ENCODE results near the gene MADD.

The MADD gene

GRCh38 chr11:47251751-47252150 lies 18.2 kb upstream of the MADD start:
- DNase-seq (ENCODE audit: low read depth), result no peak

DNA sequence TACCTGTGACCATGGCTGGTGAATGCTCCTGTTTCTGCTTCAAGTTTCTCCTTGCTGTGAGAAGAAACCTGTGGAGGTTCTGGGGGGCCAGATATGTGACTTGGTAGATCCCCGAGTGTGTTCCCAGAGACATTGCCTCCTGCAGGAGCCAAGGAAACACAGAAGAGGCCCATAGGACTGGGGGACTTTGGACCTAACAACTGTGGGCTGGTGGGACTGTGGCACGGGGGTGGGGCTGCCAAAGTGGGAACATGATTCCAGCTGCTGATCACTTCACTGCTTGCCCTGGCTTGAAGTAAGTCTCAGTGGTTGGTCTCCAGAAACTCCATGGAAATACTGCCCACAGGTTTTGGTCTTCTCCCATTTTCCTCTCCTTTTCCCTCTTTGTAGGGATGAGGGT lies 16.3 kb upstream of the MADD start:
- DNase-seq (ENCODE audit: low read depth), result no peak

- no peak for DNase-seq (ENCODE audit: low read depth)
Observed at GRCh38 chr11:47254386-47254785, 15.5 kb upstream of the MADD start.

DNA sequence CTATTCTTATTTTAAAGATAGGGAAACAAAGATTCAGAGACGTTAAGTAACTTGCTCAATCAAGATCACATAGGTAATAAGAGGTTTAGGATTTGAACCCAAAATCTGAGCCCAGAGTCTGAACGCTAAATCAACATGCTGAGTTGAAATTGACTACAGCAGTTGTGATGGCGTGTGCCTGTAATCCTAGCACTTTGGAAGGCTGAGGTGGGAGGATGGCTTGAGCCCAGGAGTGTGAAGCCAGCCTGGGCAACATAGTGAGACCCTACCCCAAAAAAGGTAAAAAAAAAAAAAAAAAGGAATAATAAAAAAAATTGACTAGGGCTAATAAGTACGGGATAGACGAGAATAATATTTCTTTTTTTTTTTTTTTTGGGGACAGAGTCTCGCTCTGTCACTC lies 13.6 kb upstream of the MADD start:
- no peak for DNase-seq (ENCODE audit: low read depth)

DNA sequence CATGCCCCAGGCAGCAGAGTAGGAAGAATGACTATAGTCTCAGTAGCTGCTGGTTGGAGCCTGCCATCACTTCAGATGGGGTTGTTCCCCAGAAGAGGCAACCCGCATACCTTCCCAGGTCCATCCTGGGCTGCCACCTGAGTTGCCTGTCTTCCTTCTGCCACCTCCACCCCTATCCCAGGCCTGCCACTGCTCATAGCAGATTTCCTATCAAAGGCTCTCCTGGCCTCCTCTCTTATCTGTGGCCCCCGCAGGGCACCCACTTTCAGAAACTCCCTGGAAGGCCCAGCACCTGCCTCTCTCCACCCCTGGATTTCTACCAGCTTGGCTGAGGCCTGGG lies 12.8 kb upstream of the MADD start:
- no peak for DNase-seq (ENCODE audit: low read depth)

GRCh38 chr11:47257517-47258316 lies 12.2 kb upstream of the MADD start, which contains the start of gene NR1H3:
Gene NR1H3, plus strand, starts transcription at chr11:47257996. Its CDS starts 1,221 bp downstream, at chr11:47259217.
- no peak for DNase-seq (ENCODE audit: low read depth)

DNA sequence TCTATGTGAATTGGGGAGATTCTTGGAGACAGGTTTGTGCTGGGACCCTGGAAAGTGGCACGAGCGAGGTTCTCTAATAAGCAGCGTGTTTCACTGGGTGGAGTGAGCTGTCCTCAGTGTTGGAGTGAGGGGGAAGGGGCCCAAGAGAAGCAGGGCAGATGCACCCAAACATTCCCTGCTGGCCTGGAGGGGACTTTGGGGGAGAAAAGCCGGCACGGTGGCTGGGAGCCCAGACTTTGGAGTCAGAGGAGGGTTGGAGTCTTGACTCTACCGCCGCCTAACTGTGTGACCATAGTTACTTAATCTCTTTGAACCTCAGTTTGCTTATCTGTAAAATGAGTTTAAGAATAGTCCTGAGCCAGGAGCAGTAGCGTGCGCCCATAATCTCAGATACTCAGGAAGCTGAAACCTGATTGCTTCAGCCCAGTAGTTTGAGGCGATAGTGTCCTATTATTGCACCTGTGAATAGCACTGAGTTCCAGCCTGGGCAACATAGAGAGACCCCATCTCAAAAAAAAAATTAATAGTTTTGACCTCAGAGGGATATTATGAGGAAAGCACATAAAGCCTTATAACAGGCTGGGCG lies 11.5 kb upstream of the MADD start:
- DNase-seq (ENCODE audit: low read depth), result no peak

- DNase-seq (ENCODE audit: low read depth), result no peak
Observed at GRCh38 chr11:47259232-47259977, 10.5 kb upstream of the MADD start.

- DNase-seq (ENCODE audit: low read depth), result no peak
Observed at GRCh38 chr11:47260366-47260765, 9.6 kb upstream of the MADD start.

GRCh38 chr11:47261291-47261800 lies 8.6 kb upstream of the MADD start:
- no peak for DNase-seq (ENCODE audit: low read depth)

- no peak for DNase-seq (ENCODE audit: low read depth)
Observed at GRCh38 chr11:47264119-47264518, 5.8 kb upstream of the MADD start.

GRCh38 chr11:47264521-47264920 lies 5.4 kb upstream of the MADD start:
- no peak for DNase-seq (ENCODE audit: low read depth)

GRCh38 chr11:47267876-47268275 lies 2.1 kb upstream of the MADD start:
- no peak for DNase-seq (ENCODE audit: low read depth)

DNA sequence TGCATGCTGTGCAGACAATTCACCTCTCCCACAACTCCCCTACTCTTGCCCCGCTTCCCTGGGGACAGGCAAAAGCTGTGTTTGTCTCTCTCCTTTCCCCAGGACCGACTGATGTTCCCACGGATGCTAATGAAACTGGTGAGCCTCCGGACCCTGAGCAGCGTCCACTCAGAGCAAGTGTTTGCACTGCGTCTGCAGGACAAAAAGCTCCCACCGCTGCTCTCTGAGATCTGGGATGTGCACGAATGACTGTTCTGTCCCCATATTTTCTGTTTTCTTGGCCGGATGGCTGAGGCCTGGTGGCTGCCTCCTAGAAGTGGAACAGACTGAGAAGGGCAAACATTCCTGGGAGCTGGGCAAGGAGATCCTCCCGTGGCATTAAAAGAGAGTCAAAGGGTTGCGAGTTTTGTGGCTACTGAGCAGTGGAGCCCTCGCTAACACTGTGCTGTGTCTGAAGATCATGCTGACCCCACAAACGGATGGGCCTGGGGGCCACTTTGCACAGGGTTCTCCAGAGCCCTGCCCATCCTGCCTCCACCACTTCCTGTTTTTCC lies 1.4 kb upstream of the MADD start:
- DNase-seq (ENCODE audit: low read depth), result no peak

GRCh38 chr11:47269002-47269828 lies 718 bp upstream of the MADD start:
- DNase-seq (ENCODE audit: low read depth), result peak; percentile 77

DNA sequence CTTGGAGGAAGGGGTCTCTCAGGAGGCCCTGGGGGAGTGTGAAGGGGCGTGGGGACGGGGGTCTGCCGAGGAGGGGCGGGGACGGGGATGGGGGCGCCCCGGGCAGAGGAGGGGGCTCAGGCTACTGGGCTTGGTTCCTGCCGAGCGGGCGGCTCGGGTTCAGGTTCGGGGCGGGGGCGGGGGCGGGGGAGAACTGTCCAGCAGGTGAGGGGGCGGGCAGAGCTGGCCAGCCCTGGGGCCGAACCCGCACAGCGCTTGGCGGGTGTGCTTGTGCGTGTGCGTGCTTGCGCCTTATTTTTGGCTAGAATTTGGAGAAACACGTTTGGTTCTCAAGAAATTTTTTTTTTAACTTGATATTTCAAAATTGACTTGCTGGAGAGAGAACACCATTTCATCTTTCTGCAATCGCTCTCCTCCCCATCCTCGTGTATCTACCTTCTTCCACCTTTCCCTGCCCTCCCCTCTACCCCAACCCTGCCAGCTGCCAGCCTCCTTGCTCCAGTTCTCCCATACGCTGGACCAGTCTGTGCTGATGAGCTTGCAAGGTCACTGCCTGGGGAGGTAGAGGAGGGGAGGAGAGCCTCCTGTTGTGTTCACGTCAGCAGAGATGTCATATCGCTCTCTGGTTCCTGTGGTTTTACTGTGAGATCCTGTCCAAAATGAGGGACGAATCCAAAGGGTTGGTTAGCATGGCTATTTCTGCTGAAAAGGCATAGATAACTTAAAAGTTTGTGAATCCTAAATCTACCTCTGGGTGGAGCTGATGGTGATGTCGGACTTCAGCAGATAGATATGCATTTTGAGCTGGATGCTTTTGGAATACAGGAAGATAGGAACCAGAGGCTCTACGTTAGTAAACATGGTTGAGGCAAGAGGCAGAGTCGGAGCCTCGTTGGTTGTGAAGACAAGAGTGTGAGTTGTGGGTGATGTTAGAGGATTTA lies 668 bp downstream of the MADD start:
- DNase-seq (ENCODE audit: low read depth), result no peak

- no peak for DNase-seq (ENCODE audit: low read depth)
Observed at GRCh38 chr11:47271328-47271727, 1.4 kb downstream of the MADD start.

DNA sequence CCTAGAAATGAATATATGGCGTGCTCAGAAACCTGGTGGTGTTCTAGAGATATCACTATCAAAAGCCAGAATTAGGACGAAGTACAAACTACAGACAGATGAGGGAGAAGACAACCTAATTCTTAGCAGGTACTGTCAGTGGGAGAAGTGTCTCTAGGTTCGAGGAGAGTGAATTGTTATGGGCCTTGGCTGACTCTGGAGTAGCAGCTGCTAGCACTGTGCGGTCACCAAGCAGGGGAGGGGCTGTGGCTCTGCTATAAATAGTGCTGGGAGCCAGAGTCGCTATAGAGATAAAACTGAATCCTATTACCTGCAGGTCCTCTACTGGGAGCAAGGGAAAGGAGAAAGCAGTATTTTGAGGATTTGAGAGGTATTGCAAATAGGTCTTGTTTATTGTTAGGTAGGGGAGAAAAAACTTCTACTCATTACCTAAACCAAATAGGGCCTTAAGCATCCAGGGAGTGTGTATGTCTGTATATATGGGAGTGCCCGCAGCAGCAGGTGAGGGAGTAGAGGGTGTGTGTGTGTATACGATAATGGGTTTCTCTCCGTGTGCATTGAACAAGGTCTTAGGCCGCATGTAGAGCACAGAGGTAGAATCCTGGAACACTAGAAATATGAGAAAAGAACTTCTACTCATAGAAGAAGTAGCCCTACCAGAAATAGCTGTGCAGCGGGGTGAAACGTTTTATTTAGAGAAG lies 2.2 kb downstream of the MADD start:
- DNase-seq (ENCODE audit: low read depth), result no peak

- DNase-seq (ENCODE audit: low read depth), result no peak
Observed at GRCh38 chr11:47272706-47273105, 2.8 kb downstream of the MADD start.
